SW 1271 (cell line): ENCODE measurements around the gene TBPL2.
A peak's percentile ranks its signal among the peaks of the same experiment; 100 is the strongest.
"Not testable (repeated sequence)": the region's sequence is repeated elsewhere in the genome, so short reads cannot be mapped to it uniquely, and the experiment has no call there.

Experiments used
- DNase-seq, 2 experiments: peaks; one replicate each; lab custom pipeline; 2025; lab: John Stamatoyannopoulos, UW

Gene TBPL2

GRCh38 chr14:55440385-55440784 is at the start of gene TBPL2:
TBPL2 (minus strand) TSS chr14:55440616; CDS start chr14:55440449, 167 bp downstream.
- DNase-seq = no peak

GRCh38 chr14:55488204-55488603 is 47.8 kb upstream of the TBPL2 start:
- DNase-seq = no peak

GRCh38 chr14:55482936-55483605 is 42.7 kb upstream of the TBPL2 start:
- no peak for DNase-seq

GRCh38 chr14:55481769-55482168 is 41.4 kb upstream of the TBPL2 start:
- no peak for DNase-seq

- no peak for DNase-seq
Measured at GRCh38 chr14:55477680-55478079, 37.3 kb upstream of the TBPL2 start.

GRCh38 chr14:55476448-55476847 is 36.0 kb upstream of the TBPL2 start:
- not testable (repeated sequence) for DNase-seq

- DNase-seq = no peak
Measured at GRCh38 chr14:55473786-55474185, 33.4 kb upstream of the TBPL2 start.

- no peak for DNase-seq
Measured at GRCh38 chr14:55470025-55470424, 29.6 kb upstream of the TBPL2 start.

GRCh38 chr14:55467307-55467706 is 26.9 kb upstream of the TBPL2 start:
- no peak for DNase-seq

GRCh38 chr14:55458800-55459515 is 18.5 kb upstream of the TBPL2 start:
- DNase-seq = no peak

- DNase-seq = no peak
Measured at GRCh38 chr14:55457496-55457895, 17.1 kb upstream of the TBPL2 start.

- DNase-seq = not testable (repeated sequence)
Measured at GRCh38 chr14:55456411-55456810, 16.0 kb upstream of the TBPL2 start.

GRCh38 chr14:55454264-55455002 is 14.0 kb upstream of the TBPL2 start:
- DNase-seq = no peak

- no peak for DNase-seq
Measured at GRCh38 chr14:55451950-55452349, 11.5 kb upstream of the TBPL2 start.

GRCh38 chr14:55451398-55451797 is 11.0 kb upstream of the TBPL2 start:
- no peak for DNase-seq

GRCh38 chr14:55450987-55451386 is 10.6 kb upstream of the TBPL2 start:
- no peak for DNase-seq

GRCh38 chr14:55450539-55450938 is 10.1 kb upstream of the TBPL2 start:
- no peak for DNase-seq

- no peak for DNase-seq
Measured at GRCh38 chr14:55450124-55450523, 9.7 kb upstream of the TBPL2 start.

GRCh38 chr14:55449116-55449515 is 8.7 kb upstream of the TBPL2 start:
- DNase-seq = no peak

GRCh38 chr14:55448141-55448614 is 7.8 kb upstream of the TBPL2 start:
- DNase-seq = peak; percentile 48 to 88

- no peak for DNase-seq
Measured at GRCh38 chr14:55446833-55447232, 6.4 kb upstream of the TBPL2 start.

GRCh38 chr14:55446127-55446736 is 5.8 kb upstream of the TBPL2 start:
- peak; percentile 2 to 49 for DNase-seq
